Anterior cingulate cortex (tissue), 58 donors: ENCODE measurements around the gene AQP1.

Source experiments
- DNase-seq, 58 donors: peaks; one replicate each; lab custom pipeline; 2025; lab: John Stamatoyannopoulos, UW

AQP1 gene

DNA sequence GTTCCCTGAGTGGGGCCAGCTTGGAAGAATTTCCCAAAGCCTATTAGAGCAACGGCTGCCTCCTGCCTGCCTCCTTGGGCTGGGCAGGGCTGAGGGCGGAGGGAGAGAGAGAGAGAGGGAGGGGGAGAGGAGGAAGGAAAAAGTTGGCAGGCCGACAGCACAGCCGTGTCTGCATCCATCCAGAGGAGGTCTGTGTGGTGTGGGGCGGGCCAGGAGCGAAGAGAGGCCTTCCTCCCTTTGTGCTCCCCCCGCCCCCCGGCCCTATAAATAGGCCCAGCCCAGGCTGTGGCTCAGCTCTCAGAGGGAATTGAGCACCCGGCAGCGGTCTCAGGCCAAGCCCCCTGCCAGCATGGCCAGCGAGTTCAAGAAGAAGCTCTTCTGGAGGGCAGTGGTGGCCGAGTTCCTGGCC is at the start of gene AQP1:
Gene AQP1, plus strand, starts transcription at position 293 of the 409 bp plus-strand sequence. Its CDS starts 57 bp downstream, at position 350.
- DNase-seq: peak in 39 of 58 donors; percentile 11 to 75 (median 46)

DNA sequence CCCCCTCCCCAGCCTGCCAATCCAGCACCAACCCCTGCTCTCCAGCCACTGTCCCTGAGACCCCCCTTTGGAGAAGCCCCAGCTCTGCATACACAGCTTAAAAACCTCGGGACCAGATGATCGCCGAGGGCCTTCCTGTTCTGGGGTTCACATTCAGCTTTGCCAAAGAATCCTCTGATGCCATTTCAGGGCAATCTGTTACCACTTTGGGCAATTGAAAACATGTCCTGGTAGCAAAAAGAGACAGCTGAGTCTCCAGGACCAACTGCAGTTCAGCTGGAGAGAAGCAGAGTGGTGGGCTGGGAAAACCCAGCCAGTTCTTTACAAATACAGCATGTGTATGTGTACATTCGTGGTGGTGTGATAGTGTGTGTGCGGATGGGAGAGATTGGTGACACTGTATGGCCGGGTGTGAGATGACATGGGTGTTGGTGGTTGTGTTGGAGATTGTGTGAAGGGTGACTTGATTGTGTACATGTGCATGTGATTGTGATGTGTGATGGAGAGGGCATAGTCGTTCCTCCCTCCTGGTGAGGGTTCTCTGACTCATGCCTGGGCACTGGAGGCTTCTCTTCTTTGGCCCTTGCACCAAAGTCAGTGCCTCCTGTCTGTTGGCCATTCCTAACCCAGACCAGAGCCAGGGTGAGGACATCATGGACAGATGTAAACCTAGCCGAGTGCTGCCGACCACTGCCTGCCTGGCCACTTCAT is 48.5 kb upstream of the AQP1 start:
- no peak for DNase-seq

DNA sequence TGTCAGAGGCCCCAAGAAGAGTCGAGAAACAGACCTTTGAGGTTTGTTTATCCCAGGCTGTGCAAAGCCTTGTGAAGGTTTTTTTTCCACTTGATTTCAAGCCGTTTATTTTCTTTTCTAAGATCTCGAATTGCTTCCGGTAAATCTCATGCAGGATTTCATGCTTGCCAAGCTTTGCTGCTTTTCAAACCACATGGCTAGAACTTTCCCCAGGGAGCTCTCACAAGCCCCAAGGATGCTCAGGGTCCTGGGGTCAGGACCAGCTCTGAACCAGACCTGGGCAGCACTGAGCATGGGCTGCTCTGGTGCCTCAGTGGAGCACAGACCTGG is 48.0 kb upstream of the AQP1 start:
- DNase-seq: peak in 1 of 58 donors; percentile 22

DNA sequence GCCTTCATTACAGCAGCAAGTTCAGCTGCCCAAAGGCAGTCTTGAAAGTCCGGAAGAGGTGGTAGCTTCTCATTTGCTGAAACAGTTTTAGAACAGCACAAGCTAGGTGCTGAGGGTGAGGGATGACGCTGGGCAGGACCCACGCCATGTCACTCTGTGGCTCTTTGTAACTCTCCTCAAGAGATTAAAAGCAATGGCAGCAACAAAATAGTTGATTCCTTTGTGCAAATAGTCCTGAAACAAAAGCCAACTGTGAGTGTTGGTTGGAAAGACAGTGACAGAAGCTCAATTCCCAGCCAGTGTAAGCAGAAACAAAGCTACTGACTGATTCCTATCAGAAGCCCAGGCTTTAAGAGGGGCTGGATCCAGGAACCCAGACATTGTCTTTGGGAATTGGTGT is 47.6 kb upstream of the AQP1 start:
- no peak for DNase-seq

DNA sequence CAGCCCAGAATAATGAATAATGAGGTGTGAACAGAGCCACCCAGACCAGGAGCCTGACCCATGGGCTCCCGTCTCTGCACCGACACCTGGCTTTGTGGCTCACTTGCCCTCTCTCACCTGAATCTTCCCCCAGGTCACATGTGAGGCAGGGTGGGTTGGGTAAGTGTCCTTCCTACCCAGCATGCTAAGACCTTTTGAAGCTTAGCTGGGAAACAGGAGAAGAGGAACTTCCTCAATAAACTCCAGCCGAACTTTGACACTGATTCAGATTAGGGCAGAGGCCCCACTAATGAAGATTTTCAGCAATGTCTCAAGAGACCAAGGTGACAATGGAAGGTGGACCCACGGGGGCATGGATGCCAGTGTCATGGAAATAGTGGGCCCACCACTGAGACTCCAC is 46.6 kb upstream of the AQP1 start:
- no peak for DNase-seq

DNA sequence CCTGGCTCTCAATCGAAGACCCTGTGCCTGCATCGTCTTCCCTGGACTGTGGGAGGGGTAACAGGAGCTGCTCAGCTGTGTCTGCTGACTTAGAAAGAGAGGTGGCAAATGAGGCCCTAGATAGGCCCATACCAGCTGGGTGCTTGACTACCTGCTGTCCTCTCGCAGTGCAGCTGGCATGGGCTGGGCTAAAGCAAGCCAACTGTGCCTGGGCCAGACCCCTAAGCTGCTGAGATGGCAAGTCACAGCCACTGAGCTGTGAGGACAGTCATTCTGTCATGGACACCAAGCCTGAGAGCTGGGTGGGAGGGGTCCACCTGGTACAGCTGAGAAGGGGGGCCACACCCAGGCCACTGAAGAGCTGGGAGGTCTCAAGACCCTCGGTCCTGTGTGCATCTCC is 45.8 kb upstream of the AQP1 start:
- no peak for DNase-seq

DNA sequence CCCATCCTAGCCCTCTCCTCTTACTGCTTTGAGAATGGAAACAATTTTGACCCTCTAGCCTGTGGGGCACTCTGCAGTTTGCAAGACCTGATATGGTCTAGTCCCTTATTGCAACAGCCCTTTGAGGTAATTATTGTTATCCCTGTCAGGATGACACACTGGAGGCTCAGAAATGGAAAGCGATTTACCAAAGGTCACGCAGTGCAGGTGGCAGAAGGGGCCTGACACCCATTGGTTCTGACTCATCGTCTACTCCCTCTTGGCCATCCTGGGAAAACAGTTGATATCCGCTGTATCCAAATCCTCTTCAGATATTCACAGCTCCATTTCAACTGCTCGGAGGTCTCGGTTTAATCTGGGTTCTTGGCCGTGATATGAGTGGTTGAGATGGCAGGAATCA is 44.7 kb upstream of the AQP1 start:
- no peak for DNase-seq

DNA sequence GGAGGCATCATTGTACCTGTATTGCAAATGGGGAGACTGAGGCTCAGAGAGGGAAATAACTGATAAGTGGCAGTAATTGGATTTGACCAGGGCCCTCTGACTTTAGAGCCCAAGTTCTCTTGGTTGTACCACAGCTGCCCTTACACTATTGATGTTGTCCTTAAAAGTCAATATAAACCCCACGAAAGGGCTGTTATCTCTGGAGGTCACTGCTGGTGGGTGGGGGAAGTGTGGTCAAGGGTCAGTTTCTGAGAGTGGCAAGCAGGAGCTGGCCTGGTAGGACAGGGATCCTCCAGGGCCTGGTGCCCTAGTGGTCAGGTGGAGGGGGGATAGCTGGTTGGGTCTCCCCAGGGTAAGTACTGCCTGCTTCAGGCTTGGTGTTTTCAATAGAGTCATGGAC is 44.2 kb upstream of the AQP1 start:
- DNase-seq: no peak

DNA sequence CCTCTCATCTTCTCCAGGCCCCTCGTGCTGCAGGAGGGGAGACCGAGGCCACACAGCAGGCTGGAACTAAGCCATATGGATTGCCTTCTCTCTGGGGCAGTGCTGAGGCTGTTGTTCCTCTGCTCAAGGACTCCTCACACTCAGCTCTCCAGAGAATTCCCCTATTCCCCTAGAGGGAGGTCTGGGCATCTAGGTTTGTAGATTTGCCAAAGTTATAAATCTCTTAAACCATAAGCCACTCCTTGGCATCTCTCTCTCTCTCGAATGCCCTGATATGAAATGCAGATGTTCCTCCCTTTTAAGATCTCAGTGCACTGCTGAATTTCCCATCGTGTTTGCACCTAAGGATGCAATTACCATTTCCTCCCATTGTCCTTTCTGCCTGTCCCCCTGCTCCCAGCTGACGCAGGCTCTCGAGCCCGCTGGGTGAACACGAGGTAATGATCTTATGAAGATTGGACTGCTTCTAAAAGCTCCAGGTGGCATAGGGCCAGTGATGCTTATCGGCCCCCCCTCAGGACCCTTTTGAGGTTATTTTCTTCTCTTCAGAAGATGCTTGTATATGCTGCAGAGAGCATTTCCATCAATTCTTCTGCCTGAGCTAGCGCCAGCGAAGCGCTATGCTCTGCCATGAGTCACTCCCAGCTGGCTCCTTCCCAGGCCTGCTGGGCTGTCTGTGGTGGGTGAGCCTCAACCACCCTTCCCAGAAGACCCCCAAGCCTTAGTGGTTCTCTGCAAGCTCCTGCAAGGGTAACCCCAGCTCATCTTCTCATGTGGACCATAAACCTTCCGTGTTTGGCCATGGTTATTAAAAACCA is 41.6 kb upstream of the AQP1 start:
- peak in 25 of 58 donors; percentile 6 to 70 (median 25) for DNase-seq

DNA sequence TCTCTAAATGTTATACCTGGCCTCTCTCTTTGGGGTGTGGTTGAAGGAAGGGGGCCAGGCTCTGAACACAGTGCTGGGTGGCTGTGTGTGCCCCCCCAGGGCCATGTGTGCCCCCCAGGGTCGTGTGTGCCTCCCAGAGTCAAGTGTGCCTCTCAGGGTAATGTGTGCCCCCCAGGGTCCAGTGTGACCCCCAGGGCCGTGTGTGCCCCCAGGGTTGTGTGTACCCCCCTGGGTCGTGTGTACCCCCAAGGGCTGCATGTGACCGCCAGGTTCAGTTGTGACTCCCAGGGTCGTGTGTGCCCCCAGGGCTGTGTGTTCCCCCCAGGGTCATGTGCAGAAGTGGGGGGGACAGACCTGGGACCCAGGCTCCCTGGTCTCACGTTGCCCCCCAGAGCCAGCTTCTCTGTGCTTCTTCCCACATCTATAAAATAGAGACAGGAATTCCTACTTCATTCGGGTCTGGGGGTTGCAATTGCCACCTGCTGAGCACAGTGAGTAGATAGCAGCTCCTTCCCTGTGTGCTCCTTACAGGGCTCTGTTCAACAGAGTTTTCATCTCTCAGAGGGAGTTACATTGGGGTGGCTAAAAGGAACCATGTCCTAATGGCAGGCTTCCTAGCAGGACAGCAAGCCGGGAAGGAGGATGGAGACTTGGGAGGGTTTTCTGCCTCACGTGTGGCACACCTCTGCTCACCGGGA is 40.7 kb upstream of the AQP1 start:
- no peak for DNase-seq

DNA sequence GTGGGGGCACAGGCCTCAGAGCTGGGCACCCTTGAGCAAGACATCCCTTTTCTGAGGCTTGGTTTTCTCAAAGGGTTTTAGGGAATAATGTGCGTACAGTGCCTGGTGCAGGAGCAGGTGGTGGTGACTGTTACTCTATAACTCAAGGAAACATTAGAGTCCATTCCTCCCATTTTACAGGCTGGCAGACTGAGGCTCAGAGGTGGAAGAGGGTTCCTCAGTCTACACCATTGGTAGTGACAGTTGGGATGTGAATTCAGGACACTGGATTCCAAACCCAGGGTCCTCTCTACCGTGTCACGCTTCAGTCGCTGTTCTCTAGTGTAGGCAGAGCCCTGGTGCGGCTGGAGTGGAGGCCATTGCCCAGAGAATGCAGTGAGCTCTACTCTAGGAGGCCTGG is 40.0 kb upstream of the AQP1 start:
- DNase-seq: no peak

DNA sequence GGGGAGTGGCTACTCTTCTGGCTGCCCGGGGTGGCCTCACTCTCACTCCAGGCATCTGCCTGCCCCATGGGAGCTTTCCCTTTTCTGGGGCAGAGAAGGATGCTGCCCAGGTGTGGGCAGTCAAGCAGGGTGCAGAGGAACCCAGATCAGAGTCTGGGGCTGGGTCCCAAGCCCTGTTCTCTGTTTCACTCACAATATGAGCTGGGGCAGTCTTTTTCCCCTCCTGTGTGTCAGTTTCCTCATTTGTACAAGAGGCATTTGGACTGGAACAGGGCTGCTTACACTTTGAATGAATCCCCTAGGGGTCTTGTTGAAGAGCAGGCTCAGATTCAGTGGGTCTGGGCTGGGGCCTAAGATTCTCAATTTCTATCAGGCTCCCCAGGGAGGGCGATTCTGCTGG is 38.4 kb upstream of the AQP1 start:
- no peak for DNase-seq

DNA sequence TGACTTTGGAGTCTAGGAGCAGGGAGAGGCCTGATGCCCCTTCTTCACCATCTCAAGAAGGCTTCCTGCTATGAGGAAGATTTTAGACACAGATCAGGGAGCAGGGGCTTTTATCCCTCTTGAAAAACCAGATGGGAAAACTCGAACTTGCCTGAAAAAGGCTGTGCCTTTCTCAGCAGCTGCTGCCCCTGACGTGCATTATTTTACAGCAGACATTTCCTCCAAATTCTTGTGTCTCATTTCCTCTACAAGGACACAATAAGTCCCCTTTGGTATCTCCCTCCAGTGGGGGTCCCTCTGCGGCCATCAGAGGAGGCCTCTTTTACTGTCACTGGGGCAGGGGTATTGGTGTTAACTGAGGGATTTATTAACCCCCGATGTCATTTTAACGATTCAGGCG is 38.0 kb upstream of the AQP1 start:
- DNase-seq: no peak

DNA sequence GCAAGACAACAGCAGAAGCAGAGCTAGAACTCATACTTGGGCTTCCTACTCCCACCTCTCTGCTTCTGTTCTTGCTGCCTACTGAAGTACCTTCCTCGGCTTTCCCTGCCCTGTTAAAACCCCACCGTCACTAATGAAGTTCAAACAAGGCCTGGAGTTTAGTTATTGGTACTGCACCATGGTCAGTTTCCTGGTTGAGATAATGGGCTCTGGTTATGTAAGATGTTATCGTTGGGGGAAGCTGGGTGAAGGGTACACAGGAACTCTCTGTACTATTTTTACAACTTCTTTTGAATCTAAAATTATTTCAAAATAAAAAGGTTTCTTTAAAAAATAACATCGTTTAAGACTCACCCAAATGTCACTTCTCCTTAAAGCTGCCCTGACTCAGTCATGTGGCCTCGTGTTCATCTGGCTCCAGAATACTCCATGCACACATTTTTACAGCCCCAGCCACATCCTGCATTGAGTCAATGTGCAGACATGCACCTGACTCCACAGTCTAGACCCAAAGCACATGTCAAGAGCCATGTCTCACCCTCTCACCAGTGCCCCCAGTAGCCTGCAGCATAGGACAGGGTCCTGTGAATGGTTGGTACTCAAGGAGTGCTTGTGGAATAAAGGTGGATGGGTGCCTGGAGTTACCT is 36.9 kb upstream of the AQP1 start:
- no peak for DNase-seq

DNA sequence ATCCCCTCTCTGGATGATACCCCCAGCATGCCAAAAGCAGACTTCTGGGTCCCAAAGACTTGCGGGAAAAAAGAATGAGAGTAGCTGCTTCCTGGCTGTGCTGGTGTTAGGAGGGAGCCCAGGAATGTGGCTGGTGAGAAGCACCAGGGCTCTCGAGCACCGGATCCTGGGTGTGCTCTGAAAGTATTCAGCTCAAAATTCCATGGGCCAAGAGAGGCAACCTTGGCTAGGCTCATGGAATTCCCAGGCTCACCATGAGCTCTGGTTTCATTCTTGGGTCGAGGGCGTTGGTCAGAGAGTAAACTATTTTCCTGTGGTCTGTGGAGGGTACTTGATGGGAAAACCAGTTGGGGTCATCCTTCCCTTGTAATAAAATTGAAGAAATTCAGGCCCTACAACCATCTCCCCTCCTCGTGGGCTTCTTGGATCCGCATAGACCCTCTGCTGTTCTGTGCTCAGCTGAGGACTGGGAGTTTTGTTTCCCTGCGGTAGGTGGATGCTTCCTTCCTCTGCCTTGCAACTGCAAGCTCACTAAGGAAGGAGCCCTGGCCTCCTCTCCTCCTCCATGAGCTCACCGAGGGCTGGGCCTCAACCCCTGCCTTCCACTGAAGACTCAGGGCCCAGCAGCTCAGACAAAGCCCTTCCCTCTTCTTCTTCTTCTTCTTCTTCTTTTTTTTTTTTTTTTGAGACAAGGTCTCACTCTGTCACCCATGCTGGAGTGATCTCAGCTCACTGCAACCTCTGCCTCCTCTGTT is 34.5 kb upstream of the AQP1 start:
- no peak for DNase-seq

DNA sequence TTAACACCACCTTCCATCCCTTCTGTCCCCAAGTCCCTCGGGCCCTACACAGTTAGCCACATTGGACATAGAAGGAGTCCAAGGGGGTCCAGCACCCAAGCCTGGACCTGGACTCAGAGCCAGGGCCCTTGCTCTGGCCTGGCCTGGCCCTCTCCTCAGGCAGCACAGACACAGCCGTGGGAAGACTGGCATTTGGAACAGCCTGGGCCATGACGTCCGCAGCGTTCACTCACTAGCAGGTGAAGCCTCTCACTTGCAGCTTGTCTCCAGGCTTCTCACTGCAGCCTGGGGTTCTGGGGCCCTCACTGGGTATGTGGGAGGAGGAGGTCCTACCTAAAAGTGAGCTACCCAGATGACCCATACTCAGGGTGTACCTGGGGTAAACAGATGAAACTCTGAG is 33.7 kb upstream of the AQP1 start:
- no peak for DNase-seq

DNA sequence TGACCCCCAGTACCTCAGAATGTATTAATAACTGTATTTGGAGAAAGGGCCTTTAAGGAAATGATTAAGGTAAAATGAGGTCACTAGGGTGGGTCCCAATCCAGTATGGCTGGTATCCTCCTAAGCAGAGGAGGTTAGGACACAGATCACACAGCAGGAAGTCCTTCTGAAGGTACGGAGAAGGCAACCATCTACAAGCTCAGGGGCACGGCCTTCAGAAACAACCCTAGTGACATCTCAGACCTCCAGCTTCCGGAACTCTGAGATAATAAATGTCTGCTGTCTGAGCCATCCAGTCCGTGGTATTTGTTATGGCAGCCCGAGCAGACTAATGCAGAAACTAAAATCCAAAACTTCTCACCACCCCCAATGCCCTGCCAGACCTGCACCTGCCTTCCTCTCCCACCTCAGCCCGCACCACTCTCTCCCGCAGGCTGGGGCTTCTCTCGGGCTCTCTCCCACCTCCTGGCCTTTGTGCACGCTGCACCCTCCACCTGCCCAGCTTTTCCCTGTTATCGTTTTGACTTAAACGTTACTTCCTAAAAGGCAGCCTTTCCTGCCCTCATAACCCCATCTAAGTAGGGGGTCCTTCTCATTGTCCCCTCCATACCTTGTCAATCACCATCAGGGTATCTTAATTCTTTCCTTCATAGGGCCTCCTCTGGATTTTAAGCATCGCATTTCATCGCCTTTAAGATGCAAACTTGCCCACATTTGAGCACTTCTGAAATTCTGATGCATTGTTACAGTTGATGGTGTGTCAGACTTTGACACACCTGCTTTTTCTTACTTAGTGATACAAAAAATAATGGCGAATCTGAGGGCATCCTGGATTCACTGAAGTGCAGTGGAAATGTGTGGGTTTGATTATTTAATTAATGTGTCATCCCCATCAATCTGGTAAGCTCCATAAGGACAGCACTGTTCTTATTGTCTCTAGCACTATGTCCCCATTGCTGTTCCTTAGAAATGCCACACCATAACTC is 32.2 kb upstream of the AQP1 start:
- no peak for DNase-seq

DNA sequence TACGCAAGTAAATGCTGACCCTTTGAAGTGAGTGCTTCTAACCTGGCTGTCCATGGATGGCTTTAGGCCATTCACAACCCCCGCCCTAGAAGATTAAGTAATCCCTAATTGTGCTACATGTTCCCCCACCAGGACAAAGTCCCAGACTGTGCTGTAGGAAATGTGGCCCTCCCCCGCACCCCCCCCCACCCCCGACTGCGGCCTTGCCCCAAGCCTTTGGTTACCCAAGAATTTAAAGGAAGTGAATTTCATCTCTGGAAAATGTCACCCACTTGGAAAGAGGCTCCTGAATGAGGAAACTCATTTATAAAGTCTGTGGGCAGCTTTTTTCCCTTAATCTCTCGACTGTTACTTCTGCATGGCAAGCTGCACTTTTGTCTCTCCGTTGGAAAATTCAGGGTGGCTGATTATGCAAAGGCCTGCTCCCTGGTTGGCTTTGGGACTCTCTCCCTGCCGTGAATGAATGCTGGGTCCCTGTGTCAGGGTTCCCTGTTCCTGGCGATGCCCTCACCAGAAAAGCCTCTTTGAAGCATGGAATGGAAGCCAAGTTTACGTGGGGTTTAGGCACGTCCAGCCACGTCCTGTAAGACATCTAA is 31.4 kb upstream of the AQP1 start:
- DNase-seq: no peak

DNA sequence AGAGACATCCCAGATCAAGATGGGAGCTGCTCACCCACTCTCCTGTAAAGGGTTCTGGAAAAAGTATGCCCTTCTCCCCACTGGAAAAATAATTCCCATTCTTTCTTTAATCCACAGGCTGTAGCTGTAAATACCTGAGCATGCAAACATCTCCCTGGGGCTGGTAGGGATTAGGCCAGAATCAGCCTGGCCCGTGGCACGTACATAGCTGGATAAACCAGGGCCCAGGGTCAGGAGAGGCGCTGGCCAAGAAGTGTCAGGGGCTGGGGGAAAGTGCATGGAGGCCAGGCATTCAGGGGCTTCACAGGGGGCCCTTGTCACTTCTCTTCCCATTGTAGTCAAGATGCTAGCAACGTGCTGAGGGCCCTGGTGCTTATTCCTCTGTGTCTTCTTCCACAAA is 30.7 kb upstream of the AQP1 start:
- DNase-seq: no peak
